Cardiac fibroblast (primary cell): ENCODE results near the gene NPAS1.

Experiments
- DNase-seq, 2 donors: peaks; one replicate each; pipeline versions ENCODE4 v3.0.0 to v3.0.0-alpha.2; 2010; ENCODE audit warnings: low read depth in 2 of 2
- H3K4me3 ChIP-seq, 2 donors: replicated peaks in 1 of 2; 1 replicate in 1 of 2; 2 replicates in 1 of 2; pipeline ENCODE4 v1.5.1; 2011; ENCODE audit warnings: low read depth in 2 of 2, low read length in 2 of 2, mild to moderate bottlenecking in 2 of 2, moderate library complexity in 1 of 2
- TF ChIP-seq, protein P1 (sequence below): IDR thresholded peaks from one replicate; pipeline ENCODE4 v1.5.1; 2011; ENCODE audit warnings: low read depth, mild to moderate bottlenecking, low read length, inconsistent platforms

Gene NPAS1

DNA sequence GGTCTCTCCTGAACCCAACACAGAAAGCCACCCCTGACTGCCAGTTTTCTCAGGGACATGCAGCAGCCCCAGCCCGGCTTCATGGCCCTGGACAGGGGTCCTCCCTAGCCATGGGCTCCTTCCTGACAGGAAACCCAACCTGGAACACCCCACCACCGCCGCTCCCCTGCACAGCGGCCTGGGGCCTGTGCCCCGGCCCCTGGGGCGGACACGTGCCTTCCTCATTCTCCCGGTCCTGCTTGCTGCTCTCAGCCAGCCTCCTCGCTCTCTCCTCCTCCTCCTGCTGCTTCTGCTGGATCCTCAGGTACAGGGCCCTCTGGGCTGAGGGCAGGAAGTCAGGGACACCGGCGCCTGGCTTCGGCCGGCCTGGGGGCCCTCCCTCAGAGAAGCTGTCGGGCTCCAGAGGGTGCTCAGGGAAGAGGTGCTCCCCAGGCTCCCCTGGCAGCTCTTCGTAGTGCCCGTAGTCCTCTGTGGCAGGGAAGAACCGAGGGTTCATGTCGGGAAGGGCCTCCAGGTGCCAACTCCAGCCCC lies 49.3 kb downstream of the NPAS1 start:
- no peak for DNase-seq
- no peak overlapping the region for H3K4me3 ChIP-seq

DNA sequence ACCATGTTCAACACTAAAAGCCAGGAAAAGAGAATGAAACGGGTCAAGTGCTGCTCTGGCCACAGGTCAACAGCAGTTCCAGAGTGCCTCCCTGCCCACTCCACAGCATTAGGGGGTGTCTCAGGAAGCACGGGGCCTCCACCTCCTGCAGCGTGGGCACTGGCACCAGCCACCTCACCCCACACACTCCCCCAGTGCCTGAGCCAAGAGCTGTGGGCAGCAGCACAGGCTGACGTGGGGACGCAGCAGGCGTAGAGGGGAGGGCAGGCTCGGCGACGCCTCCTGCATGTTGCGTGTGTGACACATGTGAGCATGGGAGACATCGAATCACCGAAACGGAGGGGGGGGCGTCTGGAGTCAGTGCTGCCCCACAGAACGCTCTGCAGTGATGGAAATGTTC lies 50.2 kb downstream of the NPAS1 start:
- DNase-seq, result no peak
- H3K4me3 ChIP-seq, result no peak overlapping the region
- TF ChIP-seq, protein P1, sequence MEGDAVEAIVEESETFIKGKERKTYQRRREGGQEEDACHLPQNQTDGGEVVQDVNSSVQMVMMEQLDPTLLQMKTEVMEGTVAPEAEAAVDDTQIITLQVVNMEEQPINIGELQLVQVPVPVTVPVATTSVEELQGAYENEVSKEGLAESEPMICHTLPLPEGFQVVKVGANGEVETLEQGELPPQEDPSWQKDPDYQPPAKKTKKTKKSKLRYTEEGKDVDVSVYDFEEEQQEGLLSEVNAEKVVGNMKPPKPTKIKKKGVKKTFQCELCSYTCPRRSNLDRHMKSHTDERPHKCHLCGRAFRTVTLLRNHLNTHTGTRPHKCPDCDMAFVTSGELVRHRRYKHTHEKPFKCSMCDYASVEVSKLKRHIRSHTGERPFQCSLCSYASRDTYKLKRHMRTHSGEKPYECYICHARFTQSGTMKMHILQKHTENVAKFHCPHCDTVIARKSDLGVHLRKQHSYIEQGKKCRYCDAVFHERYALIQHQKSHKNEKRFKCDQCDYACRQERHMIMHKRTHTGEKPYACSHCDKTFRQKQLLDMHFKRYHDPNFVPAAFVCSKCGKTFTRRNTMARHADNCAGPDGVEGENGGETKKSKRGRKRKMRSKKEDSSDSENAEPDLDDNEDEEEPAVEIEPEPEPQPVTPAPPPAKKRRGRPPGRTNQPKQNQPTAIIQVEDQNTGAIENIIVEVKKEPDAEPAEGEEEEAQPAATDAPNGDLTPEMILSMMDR, result no peak

More for the DNA sequence above, 49.3 kb downstream of the NPAS1 start:
- TF ChIP-seq, protein P1, result no peak

GRCh38 chr19:47070756-47071155 lies 51.1 kb downstream of the NPAS1 start:
- DNase-seq, result no peak
- TF ChIP-seq, protein P1, result no peak
- H3K4me3 ChIP-seq, result no peak overlapping the region

DNA sequence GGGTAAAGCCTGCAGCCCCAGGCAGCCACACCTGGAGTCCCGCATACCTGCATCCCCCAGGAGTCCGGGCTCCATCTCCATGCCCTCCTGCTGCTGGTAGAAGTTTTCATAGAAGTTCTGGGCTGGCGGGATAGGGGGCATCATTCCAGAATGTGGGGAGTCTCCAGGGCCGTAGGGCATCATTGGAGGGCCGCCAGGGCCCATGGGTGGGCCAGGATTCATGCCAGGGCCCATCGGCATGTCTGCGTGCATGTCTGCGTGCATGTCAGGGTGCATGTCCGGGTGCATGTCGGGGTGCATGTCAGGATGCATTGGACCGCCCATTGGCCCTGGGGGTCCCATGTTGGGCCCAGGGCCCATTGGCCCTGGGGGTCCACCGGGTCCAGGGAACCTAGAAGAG lies 52.1 kb downstream of the NPAS1 start:
- no peak overlapping the region for H3K4me3 ChIP-seq

DNA sequence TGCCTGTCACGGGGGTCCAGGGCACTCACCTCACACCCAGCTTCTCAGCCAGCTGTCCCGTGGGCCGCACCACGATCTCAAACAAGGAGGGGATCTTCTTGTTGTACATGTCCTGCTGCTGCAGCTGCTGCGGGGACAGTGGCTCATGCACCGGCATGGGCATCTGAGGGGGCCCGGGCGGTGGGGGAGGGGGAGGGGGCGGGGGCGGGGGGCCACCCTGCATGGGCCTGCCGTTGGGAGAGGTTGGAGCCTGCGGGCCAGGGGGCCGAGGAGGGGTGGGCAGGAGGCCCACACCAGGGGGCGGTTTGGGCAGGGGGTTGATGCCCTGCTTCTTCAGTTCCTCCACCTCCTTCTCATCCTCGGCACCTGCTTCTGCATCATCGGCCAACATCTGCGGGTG lies 52.7 kb downstream of the NPAS1 start:
- no peak for DNase-seq
- TF ChIP-seq, protein P1, result no peak
- no peak overlapping the region for H3K4me3 ChIP-seq

More for the DNA sequence above, 52.1 kb downstream of the NPAS1 start:
- no peak for DNase-seq
- TF ChIP-seq, protein P1, result no peak

DNA sequence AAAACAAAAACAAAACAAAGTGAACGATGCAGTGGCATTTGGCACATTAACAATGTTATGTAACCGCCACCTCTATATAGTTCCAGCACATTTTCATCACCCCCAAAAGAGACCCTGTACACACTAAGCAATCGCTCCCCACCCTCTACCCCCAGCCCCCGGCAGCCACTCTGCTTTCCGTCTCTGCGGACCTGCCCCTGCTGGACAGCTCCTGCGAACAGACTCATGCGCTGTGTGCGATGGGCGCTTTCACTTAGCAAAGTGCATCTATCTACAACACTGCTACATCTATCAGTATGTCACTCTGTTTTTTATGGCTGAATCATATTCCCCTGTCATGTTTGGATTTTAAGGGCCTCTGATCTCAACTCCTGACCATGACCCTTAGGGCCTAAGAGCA lies 53.9 kb downstream of the NPAS1 start:
- TF ChIP-seq, protein P1, result no peak
- no peak overlapping the region for H3K4me3 ChIP-seq
- no peak for DNase-seq

DNA sequence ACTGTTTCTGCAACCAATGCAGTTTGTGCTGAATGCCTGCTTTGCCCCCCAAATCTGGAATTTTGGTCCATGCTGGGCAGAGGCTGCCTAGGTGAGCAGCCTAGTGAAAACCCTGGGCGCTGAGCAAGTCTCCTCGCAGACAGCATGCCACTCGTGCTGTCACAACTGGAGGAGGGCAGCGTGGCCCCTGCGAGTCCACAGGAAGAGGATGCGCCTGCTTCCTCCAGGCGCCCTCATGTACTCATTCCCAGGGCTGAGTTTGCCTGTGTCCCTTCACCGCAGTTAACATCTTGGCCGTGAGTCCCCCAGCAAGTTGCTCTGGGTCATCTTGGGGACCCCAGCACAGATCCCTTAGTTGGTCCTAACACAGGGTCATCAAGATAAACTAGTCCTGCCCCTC lies 55.0 kb downstream of the NPAS1 start:
- no peak overlapping the region for H3K4me3 ChIP-seq
- no peak for DNase-seq
- TF ChIP-seq, protein P1, result no peak
